Erythroblast (primary cell): Measurements from ENCODE around the gene SNAP47.

Experiments used
- GATA1 ChIP-seq: IDR thresholded peaks from 2 replicates; pipeline ENCODE4 v1.6.1; 2011; ENCODE audit warnings: low read depth, mild to moderate bottlenecking, control low read depth, low read length, moderate library complexity
- POLR2A ChIP-seq: IDR thresholded peaks from 2 replicates; pipeline ENCODE4 v1.6.1; 2011; ENCODE audit warnings: mild to moderate bottlenecking, low read length

GRCh38 chr1:227749225-227749624 lies 14.0 kb downstream of the SNAP47 start:
- TF ChIP-seq POLR2A (no peak), GATA1 (no peak)
